Ectodermal cell (in vitro differentiated cells): ENCODE data around the gene CNKSR3.

Experiments
- H3K27ac ChIP-seq: 2 replicates; pipeline ENCODE4 v1.7.0; 2013; ENCODE audit warnings: mild to moderate bottlenecking, low read depth, low read length; ENCODE audit not compliant: insufficient read depth, poor library complexity, severe bottlenecking
- H3K27me3 ChIP-seq: 2 replicates; pipeline ENCODE4 v1.7.0; 2013; ENCODE audit warnings: mild to moderate bottlenecking, low read length; ENCODE audit not compliant: insufficient read depth, control insufficient read depth, poor library complexity, severe bottlenecking
- H3K36me3 ChIP-seq: one replicate; pipeline ENCODE4 v1.7.0; 2013; ENCODE audit warnings: low read length; ENCODE audit not compliant: control insufficient read depth, insufficient read depth
- H3K4me1 ChIP-seq: one replicate; pipeline ENCODE4 v1.7.0; 2013; ENCODE audit warnings: low read length; ENCODE audit not compliant: control insufficient read depth, insufficient read depth
- H3K4me3 ChIP-seq: 2 replicates; pipeline ENCODE4 v1.7.0; 2013; ENCODE audit warnings: low read depth, low read length, control low read depth; ENCODE audit not compliant: insufficient read depth
- H3K9me3 ChIP-seq: 2 replicates; pipeline ENCODE4 v1.7.0; 2013; ENCODE audit warnings: mild to moderate bottlenecking, low read length, moderate library complexity; ENCODE audit not compliant: control insufficient read depth
- WGBS, 2 experiments: methylation state at CpG; one replicate each; pipeline ENCODE4 v1.1.7; 2013; ENCODE audit warnings: missing lambda C conversion rate in 2 of 2; 5-methylcytosine and 5-hydroxymethylcytosine counted together

The CNKSR3 gene

GRCh38 chr6:154494592-154495311, 15.7 kb downstream of the CNKSR3 start:
- 89 to 93% methylated on average over 5 of the region's 5 CpGs for WGBS, 2 experiments
- Histone ChIP-seq H3K27me3 (no peaks in the 10 kb centered on the region), H3K27ac (no peak overlapping the region), H3K4me1 (no peaks in the 10 kb centered on the region), H3K4me3 (no peak overlapping the region), H3K36me3 (no peaks in the 10 kb centered on the region), H3K9me3 (no peaks in the 10 kb centered on the region)

DNA sequence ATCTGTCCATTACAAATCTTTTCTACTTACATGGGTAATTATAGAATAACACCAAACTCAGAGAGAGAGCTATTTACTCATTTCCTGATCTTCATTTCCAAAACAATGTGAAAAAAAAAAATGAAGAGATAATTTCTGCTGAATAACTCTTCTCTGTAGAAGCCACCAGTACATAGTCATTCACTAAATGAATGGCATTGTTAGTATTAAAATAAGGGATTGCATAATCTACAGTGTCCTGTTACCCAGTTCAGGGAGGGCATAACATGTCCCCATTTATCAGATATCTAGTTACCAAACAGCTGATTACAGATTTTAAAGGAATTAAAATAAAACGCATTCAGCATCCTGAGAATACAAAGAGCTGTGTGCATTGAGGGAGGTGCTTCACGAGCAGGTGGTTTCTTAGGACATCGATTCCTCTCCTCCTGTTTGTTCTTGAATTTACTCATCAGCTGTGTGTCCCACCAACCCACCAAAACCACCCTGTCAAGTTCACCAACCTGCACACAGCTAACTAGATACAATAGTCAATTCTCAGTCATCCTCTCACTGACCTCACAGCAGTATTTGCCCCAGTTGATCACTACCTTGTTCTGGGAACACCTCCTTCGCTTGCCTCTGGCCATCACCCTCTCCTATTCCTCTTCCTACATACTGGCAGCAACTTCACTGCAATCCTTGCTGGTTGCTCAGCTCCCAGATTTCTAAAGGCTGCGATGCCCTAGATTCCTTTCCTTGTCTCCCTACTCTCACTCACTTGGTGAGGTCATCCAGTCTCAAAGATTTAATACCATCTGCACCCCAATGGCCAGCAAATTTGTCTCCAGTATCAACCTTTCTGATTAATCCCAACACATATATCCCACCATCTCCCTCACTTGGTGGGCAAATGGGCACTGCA, 18.7 kb downstream of the CNKSR3 start:
- H3K27ac ChIP-seq: no peak overlapping the region
- WGBS, 2 experiments: 93% methylated on average over 5 of the region's 5 CpGs
- no peaks in the 10 kb centered on the region for H3K36me3 ChIP-seq
- H3K27me3 ChIP-seq: no peaks in the 10 kb centered on the region
- H3K4me3 ChIP-seq: no peak overlapping the region
- H3K4me1 ChIP-seq: peaks cover 4% of the 10 kb centered on the region
- no peaks in the 10 kb centered on the region for H3K9me3 ChIP-seq

- H3K4me1 ChIP-seq: peaks cover 4% of the 10 kb centered on the region
- H3K36me3 ChIP-seq: no peaks in the 10 kb centered on the region
- H3K4me3 ChIP-seq: no peak overlapping the region
- no peaks in the 10 kb centered on the region for H3K9me3 ChIP-seq
- H3K27ac ChIP-seq: no peak overlapping the region
- no peaks in the 10 kb centered on the region for H3K27me3 ChIP-seq
- WGBS, 2 experiments: 93 to 97% methylated on average over 5 of the region's 5 CpGs
Observed at GRCh38 chr6:154489822-154490221, 20.7 kb downstream of the CNKSR3 start.

DNA sequence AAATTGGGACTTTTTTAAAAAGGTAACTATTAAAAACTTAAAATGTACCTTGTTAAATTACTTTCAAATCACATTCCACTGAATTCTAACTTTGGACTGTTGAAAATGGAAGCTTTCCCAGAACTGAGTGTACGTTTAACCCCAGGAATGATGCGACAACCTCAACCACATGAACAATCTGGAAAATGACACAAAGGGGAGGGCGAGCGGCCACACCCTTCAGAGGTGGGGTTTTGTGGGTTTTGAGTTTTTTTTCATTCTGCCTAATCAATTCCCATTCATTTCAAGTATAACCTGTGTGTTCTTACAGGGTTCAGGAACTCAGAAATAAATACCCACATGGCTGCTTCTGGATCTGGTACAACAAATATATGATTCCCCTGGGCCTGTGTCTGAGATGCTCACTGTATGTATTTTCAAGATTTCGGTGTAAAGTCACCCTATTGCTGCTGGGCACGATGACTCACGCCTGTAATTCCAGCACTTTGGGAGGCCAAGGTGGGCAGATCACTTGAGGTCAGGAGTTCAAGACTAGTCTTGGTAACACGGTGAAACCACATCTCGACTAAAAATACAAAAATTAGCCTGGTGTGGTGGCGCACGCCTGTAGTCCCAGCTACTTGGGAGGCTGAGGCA, 21.6 kb downstream of the CNKSR3 start:
- 93 to 94% methylated on average over 9 to 11 of the region's 11 CpGs for WGBS, 2 experiments
- Histone ChIP-seq H3K4me1 (peaks cover 4% of the 10 kb centered on the region), H3K27me3 (no peaks in the 10 kb centered on the region), H3K36me3 (no peaks in the 10 kb centered on the region), H3K27ac (no peak overlapping the region), H3K9me3 (no peaks in the 10 kb centered on the region), H3K4me3 (no peak overlapping the region)

GRCh38 chr6:154488248-154488593, 22.3 kb downstream of the CNKSR3 start:
- Histone ChIP-seq H3K9me3 (no peaks in the 10 kb centered on the region), H3K4me3 (no peak overlapping the region), H3K27ac (no peak overlapping the region), H3K4me1 (peaks cover 4% of the 10 kb centered on the region), H3K36me3 (no peaks in the 10 kb centered on the region), H3K27me3 (no peaks in the 10 kb centered on the region)
- 80% methylated on average over 1 of the region's 1 CpG; no CpG with 5 or more reads in 1 of the 2 experiments for WGBS, 2 experiments

- 91 to 92% methylated on average over 4 to 5 of the region's 6 CpGs for WGBS, 2 experiments
- Histone ChIP-seq H3K27ac (no peak overlapping the region), H3K27me3 (no peaks in the 10 kb centered on the region), H3K9me3 (no peaks in the 10 kb centered on the region), H3K4me1 (peaks cover 4% of the 10 kb centered on the region), H3K4me3 (no peak overlapping the region), H3K36me3 (no peaks in the 10 kb centered on the region)
Observed at GRCh38 chr6:154487367-154488247, 22.9 kb downstream of the CNKSR3 start.

DNA sequence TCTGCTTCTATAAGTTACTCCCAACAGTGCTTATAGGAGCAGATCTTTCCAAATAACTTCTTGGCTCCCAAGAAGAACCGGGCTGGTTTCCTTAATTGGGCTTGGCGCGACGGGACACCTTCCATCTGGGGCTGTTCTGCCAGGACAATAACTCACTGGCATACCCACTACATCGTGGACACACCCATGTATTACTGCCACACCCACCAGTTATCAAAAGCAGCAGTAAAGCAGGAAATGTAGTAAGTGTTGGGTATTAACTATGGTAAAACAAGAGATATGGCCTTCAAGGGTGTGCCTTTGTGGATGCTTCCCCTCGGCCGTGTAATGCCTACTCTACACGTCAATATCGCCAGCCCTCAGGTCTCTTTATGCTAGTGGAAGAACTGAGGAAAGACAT, 24.7 kb downstream of the CNKSR3 start:
- H3K9me3 ChIP-seq: no peaks in the 10 kb centered on the region
- no peaks in the 10 kb centered on the region for H3K36me3 ChIP-seq
- H3K4me1 ChIP-seq: peaks cover 4% of the 10 kb centered on the region
- no peak overlapping the region for H3K4me3 ChIP-seq
- WGBS, 2 experiments: 93 to 97% methylated on average over 9 of the region's 9 CpGs
- no peaks in the 10 kb centered on the region for H3K27me3 ChIP-seq
- no peak overlapping the region for H3K27ac ChIP-seq

DNA sequence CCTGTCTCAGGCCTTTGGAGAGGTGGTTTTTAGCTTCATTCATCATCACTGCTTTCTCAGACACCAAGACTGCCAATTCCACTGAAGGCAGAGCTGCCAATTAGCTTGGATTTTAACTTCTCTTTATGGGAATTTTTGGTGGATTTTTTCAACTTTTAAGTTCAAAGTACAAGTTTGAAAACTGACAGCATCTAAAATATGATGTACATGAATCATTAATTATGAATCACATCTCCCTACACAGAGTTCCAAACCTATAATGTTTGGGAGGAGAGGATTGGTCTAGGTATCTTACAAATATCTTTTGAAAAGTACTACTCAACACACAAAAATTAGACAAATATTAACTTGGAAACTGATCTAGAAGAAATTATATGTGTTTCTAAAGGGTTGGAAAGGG, 25.5 kb downstream of the CNKSR3 start:
- no peak overlapping the region for H3K4me3 ChIP-seq
- H3K36me3 ChIP-seq: no peaks in the 10 kb centered on the region
- peaks cover 4% of the 10 kb centered on the region for H3K4me1 ChIP-seq
- H3K27me3 ChIP-seq: no peaks in the 10 kb centered on the region
- H3K9me3 ChIP-seq: no peaks in the 10 kb centered on the region
- no peak overlapping the region for H3K27ac ChIP-seq

DNA sequence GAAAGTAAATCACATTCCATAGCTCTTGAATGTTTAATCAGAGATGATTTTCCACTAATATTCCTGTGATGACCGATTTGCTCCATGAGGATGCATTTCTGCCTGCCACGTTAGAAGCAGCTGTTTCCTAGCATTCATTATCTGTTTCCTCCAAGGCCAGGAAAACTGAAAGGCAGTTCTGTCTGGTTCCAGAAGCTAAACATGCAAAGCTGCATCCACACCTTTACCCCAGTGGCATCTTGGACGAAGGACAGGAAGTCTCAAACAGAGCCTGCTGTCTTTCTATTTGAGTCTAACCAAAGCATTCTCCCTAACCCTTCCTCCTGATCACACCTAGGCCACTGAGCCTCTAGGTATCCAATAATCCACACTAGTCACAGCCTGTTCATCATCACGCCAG, 27.6 kb downstream of the CNKSR3 start:
- Histone ChIP-seq H3K9me3 (no peaks in the 10 kb centered on the region), H3K4me3 (no peak overlapping the region), H3K36me3 (no peaks in the 10 kb centered on the region), H3K4me1 (peaks cover 10% of the 10 kb centered on the region), H3K27me3 (no peaks in the 10 kb centered on the region), H3K27ac (no peak overlapping the region)
- WGBS, 2 experiments: 88 to 93% methylated on average over 4 of the region's 4 CpGs
